GM12878 (cell line): ENCODE measurements around the gene MYMK. TPM values are rescaled to one million over a fixed set of nuclear protein-coding genes. Genes with fewer than 3 reads are reported as not detected.

Source experiments
- ATAC-seq: fragments of 200-7000 bp; cut with Tn5 transposase; 3 replicates; pipeline ENCODE4 v1.9.1; 2020; ENCODE audit warnings: mild to moderate bottlenecking, moderate library complexity
- BruUV-seq: library from RNA; stranded (reverse); fragments of 400-500 nt; replicated peaks from 2 replicates; lab custom pipeline; 2021; lab: Mats Ljungman, UMichigan
- CTCF ChIA-PET: fragments of 300-600 bp; sonication (Branson Sonifier 250); formaldehyde crosslinking; extraction: SDS; loops from one replicate; lab custom pipeline; 2021; ENCODE audit warnings: inconsistent platforms; lab: Yijun Ruan, JAX
- POLR2A ChIA-PET: fragments of 350-600 bp; formaldehyde crosslinking; extraction: SDS; loops from one replicate; lab custom pipeline; 2021; ENCODE audit warnings: inconsistent platforms; lab: Charles Lee
- RAD21 ChIA-PET: fragments of 300-600 bp; sonication (Branson Sonifier 250); formaldehyde crosslinking; loops from one replicate; lab custom pipeline; 2023; ENCODE audit warnings: antibody characterized with exemption; ENCODE audit not compliant: unreplicated experiment; lab: Charles Lee
- SMC1A ChIA-PET: fragments of 300-600 bp; sonication (Branson Sonifier 250); formaldehyde crosslinking; loops from one replicate; lab custom pipeline; 2023; ENCODE audit not compliant: unreplicated experiment, uncharacterized antibody; lab: Charles Lee
- DNase-seq: peaks from one replicate; pipeline ENCODE4 v3.0.0-alpha.2; 2011; ENCODE audit warnings: low read depth, low spot score
- FAIRE-seq: peaks from 3 replicates; lab custom pipeline; 2011; peaks lifted over from hg19 to GRCh38; lab: Jason Lieb, UNC
- H2AFZ ChIP-seq: 2 replicates; pipeline ENCODE4 v1.6.0; 2011; ENCODE audit warnings: low read depth, low read length, control low read depth; ENCODE audit not compliant: control insufficient read depth
- H3K27ac ChIP-seq: 2 replicates; pipeline ENCODE4 v1.5.1; 2011; ENCODE audit warnings: control low read depth; ENCODE audit not compliant: control insufficient read depth, insufficient read depth
- H3K27me3 ChIP-seq, 2 experiments: replicated peaks in 1 of 2; 2 replicates each; pipeline versions ENCODE4 v1.6.0 to v1.6.1; 2011; ENCODE audit warnings: low read length in 1 of 2; ENCODE audit not compliant: control insufficient read depth in 2 of 2, insufficient read depth in 2 of 2
- H3K36me3 ChIP-seq, 2 experiments: 2 replicates each; pipeline ENCODE4 v1.5.1; 2011; ENCODE audit warnings: low read length in 1 of 2; ENCODE audit not compliant: control insufficient read depth in 2 of 2, insufficient read depth in 2 of 2
- H3K4me1 ChIP-seq: 2 replicates; pipeline ENCODE4 v1.6.1; 2011; ENCODE audit warnings: mild to moderate bottlenecking, low read length, moderate library complexity, mixed read lengths; ENCODE audit not compliant: control insufficient read depth, insufficient read depth
- H3K4me2 ChIP-seq: 2 replicates; pipeline ENCODE4 v1.6.0; 2011; ENCODE audit warnings: control low read depth; ENCODE audit not compliant: control insufficient read depth, insufficient read depth
- H3K4me3 ChIP-seq: fragments of 200-600 bp; sonication (generic); 2 replicates; pipeline ENCODE4 v1.5.1; 2016
- H3K79me2 ChIP-seq: 2 replicates; pipeline ENCODE4 v1.6.0; 2011; ENCODE audit warnings: low read length; ENCODE audit not compliant: control insufficient read depth, insufficient read depth
- H3K9ac ChIP-seq: 2 replicates; pipeline ENCODE4 v1.8.0; 2011; ENCODE audit warnings: low read length, control low read depth, mixed read lengths; ENCODE audit not compliant: control insufficient read depth, insufficient read depth
- H3K9me3 ChIP-seq: replicated peaks from 3 replicates; pipeline ENCODE4 v1.5.1; 2011; ENCODE audit warnings: mild to moderate bottlenecking, low read length; ENCODE audit not compliant: control insufficient read depth, insufficient read depth
- H4K20me1 ChIP-seq: 2 replicates; pipeline ENCODE4 v1.6.0; 2011; ENCODE audit not compliant: control insufficient read depth, insufficient read depth
- ATF2 ChIP-seq: IDR thresholded peaks from 2 replicates; pipeline ENCODE4 v1.6.1; 2012; ENCODE audit warnings: low read length, inconsistent platforms
- CEBPZ ChIP-seq: fragments of 150-350 bp; IDR thresholded peaks from 2 replicates; pipeline ENCODE4 v1.6.1; 2016; ENCODE audit warnings: low read depth, low read length
- DPF2 ChIP-seq: fragments of 450-650 bp; IDR thresholded peaks from 2 replicates; pipeline ENCODE4 v1.6.1; 2017; ENCODE audit warnings: mild to moderate bottlenecking
- EGR1 ChIP-seq, 2 experiments: IDR thresholded peaks; 1 replicate in 1 of 2; 2 replicates in 1 of 2; pipeline ENCODE4 v1.6.1; 2011 to 2012; ENCODE audit warnings: low read depth in 2 of 2, low read length in 2 of 2, borderline replicate concordance in 1 of 2, mild to moderate bottlenecking in 1 of 2, moderate library complexity in 1 of 2
- HDAC6 ChIP-seq: fragments of 200-600 bp; sonication (generic); IDR thresholded peaks from one replicate; pipeline ENCODE4 v1.8.0; 2017; ENCODE audit warnings: antibody characterized with exemption; ENCODE audit not compliant: unreplicated experiment
- IKZF2 ChIP-seq, 2 experiments: fragments of 450-650 bp; IDR thresholded peaks; 2 replicates each; pipeline ENCODE4 v1.6.1; 2017; ENCODE audit warnings: mild to moderate bottlenecking in 2 of 2, moderate library complexity in 2 of 2
- LARP7 ChIP-seq: fragments of 450-650 bp; IDR thresholded peaks from 2 replicates; pipeline ENCODE4 v1.6.1; 2017; ENCODE audit warnings: mild to moderate bottlenecking
- MEF2A ChIP-seq: IDR thresholded peaks from 2 replicates; pipeline ENCODE4 v1.6.1; 2011; ENCODE audit warnings: low read depth, mild to moderate bottlenecking, low read length, moderate library complexity; ENCODE audit not compliant: insufficient read depth
- MTA3 ChIP-seq: IDR thresholded peaks from 2 replicates; pipeline ENCODE4 v1.6.1; 2012; ENCODE audit warnings: low read length, inconsistent platforms, borderline replicate concordance
- NRF1 ChIP-seq: conservative IDR thresholded peaks from 2 replicates; pipeline ENCODE4 v1.6.1; 2011; ENCODE audit warnings: mild to moderate bottlenecking, low read depth, low read length, improper control_type of control experiment
- SUPT20H ChIP-seq: IDR thresholded peaks from 2 replicates; pipeline ENCODE4 v1.6.1; 2011; ENCODE audit warnings: low read depth, mild to moderate bottlenecking, low read length, moderate library complexity, borderline replicate concordance; ENCODE audit not compliant: control insufficient read depth
- TAF1 ChIP-seq: IDR thresholded peaks from 2 replicates; pipeline ENCODE4 v1.6.1; 2011; ENCODE audit warnings: mild to moderate bottlenecking, low read depth, low read length, borderline replicate concordance
- ZBED1 ChIP-seq: IDR thresholded peaks from 2 replicates; pipeline ENCODE4 v1.6.1; 2016; ENCODE audit warnings: borderline replicate concordance
- ZBTB4 ChIP-seq: fragments of 450-650 bp; formaldehyde crosslinking; IDR thresholded peaks from 2 replicates; pipeline ENCODE4 v1.4.0; 2022; ENCODE audit warnings: mild to moderate bottlenecking, moderate library complexity
- WGBS: methylation state at CpG from one replicate; pipeline ENCODE4 v1.1.6; 2016; ENCODE audit warnings: low lambda C conversion rate; ENCODE audit not compliant: insufficient replicate concordance, insufficient coverage; ENCODE audit errors: missing lambda C conversion rate; 5-methylcytosine and 5-hydroxymethylcytosine counted together
- in situ Hi-C: fragments of 300-500 bp; cut with MboI; formaldehyde crosslinking; loops from 9 replicates; pipeline ENCODE4 v1.14.3; 2018; ENCODE audit warnings: mixed read lengths
- intact Hi-C: fragments of 100-400 bp; cut with micrococcal nuclease; formaldehyde crosslinking; loops from one replicate; pipeline ENCODE4 v1.14.2; 2022; ENCODE audit not compliant: unreplicated experiment
- polyA plus RNA-seq, 11 experiments: library from polyadenylated mRNA; depleted of rRNA in 4 of 11; unstranded in 6 of 11; stranded (reverse) in 5 of 11; fragments of >200 nt; fragmentation: Nextera tagmentation in 4 of 11; fragmentation: Illumina TruSeq in 1 of 11; extraction: Ambion mirVana in 4 of 11; extraction: Trizol in 1 of 11; gene quantifications; 1 replicate in 1 of 11; 2 replicates in 10 of 11; pipeline versions ENCODE4 v1.2.1 to v1.2.3, GENCODE V29; 2011 to 2016; ENCODE audit warnings: inconsistent platforms in 2 of 11, missing spikeins in 2 of 11, low read depth in 1 of 11
- total RNA-seq, 4 experiments: library from RNA; depleted of rRNA in 3 of 4; stranded (reverse); fragments of >200 nt in 3 of 4; fragmentation: Illumina TruSeq in 1 of 4; extraction: Trizol in 1 of 4; gene quantifications; 2 replicates each; pipeline versions ENCODE4 v1.2.1 to v1.2.3, GENCODE V29; 2013 to 2021
- TF ChIP-seq, protein P1 (sequence below): IDR thresholded peaks from 2 replicates; pipeline ENCODE4 v1.6.1; 2012; ENCODE audit warnings: low read depth, low read length, improper control_type of control experiment

The MYMK gene
- total and polyA plus RNA-seq, 10 of the 15 experiments (the other 5 are each of a cell fraction or from before 2014, with no cell fraction given), result not detected

- no peaks in the 10 kb centered on the region for H3K79me2 ChIP-seq
- H3K27me3 ChIP-seq, result peaks cover 7 to 10% of the 10 kb centered on the region in 2 experiments; a peak in 3 of 4 replicates
- in situ Hi-C loops, result loop anchor here (25.0 kb wide), 1 partner anchor 483 kb away; no protein-coding TSS in a partner anchor
- H3K27ac ChIP-seq, result no peak overlapping the region
- H2AFZ ChIP-seq, result no peak overlapping the region
- BruUV-seq, result no TSS peak
- CTCF ChIA-PET, result no interaction called here
- TF ChIP-seq ATF2 (no peak), SUPT20H (no peak), MEF2A (no peak), TAF1 (no peak), EGR1 (IDR thresholded peaks at IDR 0.05; ENCODE audit: borderline replicate concordance in 1 of 2, low read depth in 2 of 2, low read length in 2 of 2) (no peak), HDAC6 (no peak), ZBED1 (no peak), MTA3 (no peak), NRF1 (no peak), IKZF2 (IDR thresholded peaks at IDR 0.05) (no peak), ZBTB4 (CRISPR knock-in tag) (no peak), LARP7 (no peak), CEBPZ (no peak), DPF2 (no peak)
- TF ChIP-seq, protein P1, sequence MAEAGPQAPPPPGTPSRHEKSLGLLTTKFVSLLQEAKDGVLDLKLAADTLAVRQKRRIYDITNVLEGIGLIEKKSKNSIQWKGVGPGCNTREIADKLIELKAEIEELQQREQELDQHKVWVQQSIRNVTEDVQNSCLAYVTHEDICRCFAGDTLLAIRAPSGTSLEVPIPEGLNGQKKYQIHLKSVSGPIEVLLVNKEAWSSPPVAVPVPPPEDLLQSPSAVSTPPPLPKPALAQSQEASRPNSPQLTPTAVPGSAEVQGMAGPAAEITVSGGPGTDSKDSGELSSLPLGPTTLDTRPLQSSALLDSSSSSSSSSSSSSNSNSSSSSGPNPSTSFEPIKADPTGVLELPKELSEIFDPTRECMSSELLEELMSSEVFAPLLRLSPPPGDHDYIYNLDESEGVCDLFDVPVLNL, result no peak
- no peaks in the 10 kb centered on the region for H4K20me1 ChIP-seq
- H3K4me2 ChIP-seq, result no peak overlapping the region
- FAIRE-seq, result no peak
- intact Hi-C loops, result no loop called here
- SMC1A ChIA-PET, result no interaction called here
- no peaks in the 10 kb centered on the region for H3K4me1 ChIP-seq
- POLR2A ChIA-PET, result no interaction called here
- ATAC-seq, result no peak
- 38% methylated on average over 11 of the region's 11 CpGs for WGBS
- no peak for DNase-seq
- RAD21 ChIA-PET, result no interaction called here
- no peaks in the 10 kb centered on the region for H3K36me3 ChIP-seq
- H3K9me3 ChIP-seq, result no peaks in the 10 kb centered on the region
- no peak overlapping the region for H3K4me3 ChIP-seq
- H3K9ac ChIP-seq, result no peak overlapping the region
Measured at GRCh38 chr9:133528876-133529241, 4.1 kb upstream of the MYMK start.
